GM10248 (cell line): ENCODE results near the gene NALCN.

Experiments used
- CTCF ChIA-PET: fragments of 300-600 bp; sonication (Branson Sonifier 250); formaldehyde crosslinking; extraction: SDS; loops from one replicate; lab custom pipeline; 2021; ENCODE audit warnings: antibody characterized with exemption; lab: Yijun Ruan, JAX
- POLR2A ChIA-PET: fragments of 350-650 bp; sonication (Branson Sonifier 250); formaldehyde crosslinking; extraction: SDS; loops from one replicate; lab custom pipeline; 2020; ENCODE audit warnings: antibody characterized with exemption; lab: Yijun Ruan, JAX
- DNase-seq: peaks from one replicate; pipeline ENCODE4 v3.0.0; 2012; ENCODE audit errors: extremely low spot score
- CTCF ChIP-seq: IDR thresholded peaks from 2 replicates; pipeline ENCODE4 v1.5.1; 2012; ENCODE audit warnings: mild to moderate bottlenecking, low read depth; ENCODE audit errors: extremely low read depth, missing control alignments, control extremely low read depth

The NALCN gene

DNA sequence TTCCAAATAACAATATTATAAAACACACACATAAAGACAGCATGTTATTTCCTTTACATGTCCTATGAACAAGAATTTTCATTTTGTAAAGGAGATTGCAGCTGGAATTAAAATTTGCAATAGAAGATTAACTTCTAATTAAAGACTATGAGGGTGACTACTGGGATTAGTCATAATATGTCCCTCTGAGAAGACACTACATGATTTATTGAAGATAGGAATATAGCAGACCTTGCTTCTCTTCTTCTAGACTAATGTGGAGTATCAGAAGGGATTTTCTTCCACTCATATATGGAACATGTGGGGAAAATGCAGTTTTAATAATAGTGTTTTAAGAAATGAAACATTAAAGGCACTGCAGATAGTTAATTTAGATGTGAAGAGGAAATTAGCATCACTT is 177.8 kb downstream of the NALCN start:
- POLR2A ChIA-PET, result no interaction called here
- no peak for TF ChIP-seq CTCF
- DNase-seq, result no peak
- CTCF ChIA-PET, result no interaction called here

DNA sequence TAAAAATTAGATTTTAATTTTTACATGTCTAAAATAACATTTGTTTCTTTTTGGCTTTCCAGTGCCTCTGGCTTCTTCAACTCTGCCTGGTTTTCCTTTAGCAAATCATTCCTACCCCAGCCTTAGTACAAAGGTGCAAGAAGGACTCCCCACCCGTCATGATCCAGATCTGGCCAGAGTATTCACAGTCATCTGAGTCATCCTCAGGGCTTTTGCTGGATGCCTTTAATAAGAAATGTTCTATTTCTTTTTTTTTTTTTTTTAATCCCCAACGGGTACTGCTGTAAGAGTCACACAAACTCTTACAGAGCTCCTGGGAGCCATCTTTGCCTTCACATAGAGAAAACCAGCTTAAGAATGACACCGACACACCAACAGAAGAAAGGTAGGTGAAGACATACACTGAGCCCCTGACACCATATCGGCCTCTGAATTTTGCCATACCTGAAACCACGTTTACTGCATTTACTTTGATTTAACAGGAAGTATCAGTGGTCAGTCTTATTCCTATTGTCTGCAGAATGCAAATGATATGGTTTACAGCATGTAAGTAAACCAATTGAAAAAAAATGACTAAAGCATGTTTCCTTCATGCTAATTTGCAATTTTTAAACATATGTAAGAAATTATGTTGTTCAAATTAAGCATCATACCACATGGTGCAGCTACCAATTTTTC is 184.4 kb downstream of the NALCN start:
- ChIA-PET CTCF (no interaction called here), POLR2A (no interaction called here)
- no peak for DNase-seq
- no peak for TF ChIP-seq CTCF

- no peak for DNase-seq
- ChIA-PET CTCF (no interaction called here), POLR2A (no interaction called here)
- no peak for TF ChIP-seq CTCF
Observed at GRCh38 chr13:101230271-101230890, 185.9 kb downstream of the NALCN start.

GRCh38 chr13:101219609-101220265 is 196.6 kb downstream of the NALCN start:
- no peak for DNase-seq
- ChIA-PET POLR2A (no interaction called here), CTCF (interaction anchor here (0.6 kb wide), 1 partner anchor 9 kb away, joined by 3 read pairs; no protein-coding TSS in a partner anchor)
- no peak for TF ChIP-seq CTCF

GRCh38 chr13:101218484-101218883 is 197.8 kb downstream of the NALCN start:
- no peak for TF ChIP-seq CTCF
- ChIA-PET CTCF (no interaction called here), POLR2A (no interaction called here)
- DNase-seq, result no peak

DNA sequence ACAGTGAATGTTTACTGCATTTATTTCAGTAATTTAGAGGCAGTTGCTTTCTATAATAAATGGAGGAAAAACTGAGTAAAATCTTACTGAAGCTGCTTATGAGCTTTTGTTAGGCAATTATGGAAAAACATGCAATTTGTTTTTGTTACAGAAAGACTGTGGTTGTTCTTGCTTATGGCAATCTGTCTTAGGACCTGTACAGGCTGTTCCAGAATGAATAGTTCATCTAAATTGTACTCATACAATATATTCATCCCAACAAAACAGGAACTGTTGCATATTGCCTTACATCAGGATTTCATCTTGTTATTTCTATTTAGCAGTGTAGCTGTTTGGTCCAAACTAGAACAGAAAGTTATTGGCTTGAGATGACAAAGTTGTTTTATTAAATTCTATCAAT is 199.2 kb downstream of the NALCN start:
- CTCF ChIA-PET, result interaction anchor here (1.7 kb wide), 1 partner anchor 10 kb away, joined by 4 read pairs; no protein-coding TSS in a partner anchor
- DNase-seq, result no peak
- POLR2A ChIA-PET, result no interaction called here
- no peak for TF ChIP-seq CTCF
